ENCODE measurements around the gene POLDIP2. TPM values are rescaled to one million over a fixed set of nuclear protein-coding genes. Genes with fewer than 3 reads are reported as not detected.

The POLDIP2 gene
- 10 to 100 TPM; 30.8 to 37.0 (median 33.7) TPM for total RNA-seq
- 34.4 TPM for total RNA-seq (2013)

DNA sequence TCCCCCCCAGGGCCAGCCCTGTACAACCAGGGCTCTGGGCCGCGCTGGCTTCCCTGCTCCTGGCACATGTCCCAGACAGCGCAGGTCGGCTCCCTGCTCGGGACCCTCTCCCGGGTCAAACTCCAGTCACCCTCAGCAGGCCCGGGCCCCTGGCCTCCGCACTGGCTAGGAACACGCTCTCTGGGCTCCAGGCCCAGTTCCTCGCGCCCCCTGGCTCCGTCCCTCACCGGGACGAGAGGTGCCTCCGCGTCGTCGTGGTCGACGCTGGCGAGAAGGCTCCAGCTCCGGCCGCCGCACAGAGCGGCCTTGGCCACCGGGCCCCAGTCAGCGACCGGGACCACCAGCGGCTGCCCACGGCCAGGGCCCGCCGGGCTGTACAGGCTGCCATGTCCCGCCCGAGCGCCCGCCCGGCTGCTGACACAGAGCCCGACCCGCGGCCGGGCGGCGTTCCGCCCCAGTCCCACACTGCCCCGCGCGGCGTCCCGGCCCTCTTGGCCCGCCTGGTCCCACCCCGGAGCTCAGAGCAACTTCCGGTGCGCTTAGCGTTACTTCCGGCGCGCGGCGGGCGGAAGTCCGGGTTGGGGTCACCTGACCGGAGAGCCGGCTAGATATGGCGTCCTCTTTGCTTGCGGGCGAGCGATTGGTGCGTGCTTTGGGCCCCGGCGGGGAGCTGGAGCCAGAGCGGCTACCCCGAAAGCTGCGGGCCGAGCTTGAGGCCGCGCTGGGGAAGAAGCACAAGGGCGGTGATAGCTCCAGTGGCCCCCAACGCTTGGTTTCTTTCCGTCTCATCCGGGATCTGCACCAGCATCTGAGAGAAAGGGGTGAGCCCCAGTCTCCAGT is at the start of gene POLDIP2:
TSS of gene POLDIP2 (minus strand) at position 467 of the 840 bp plus-strand sequence. CDS start at position 388, 79 bp downstream.
- Histone ChIP-seq H3K4me1 (ENCODE audit: control insufficient read depth, insufficient read depth, low read length) (peaks cover 15% of the 10 kb centered on the region), H3K9me3 (ENCODE audit: control insufficient read depth, insufficient read depth, low read length) (no peaks in the 10 kb centered on the region), H3K27ac (ENCODE audit: low read length) (peak within 1 kb of the TSS; percentile 78), H3K27me3 (ENCODE audit: control insufficient read depth, insufficient read depth, low read length) (no peaks in the 10 kb centered on the region), H3K4me3 (ENCODE audit: low read length) (peak within 1 kb of the TSS; percentile 76), H3K36me3 (ENCODE audit: control insufficient read depth, insufficient read depth, low read length) (peaks cover 46% of the 10 kb centered on the region)
- H3K9me3 Mint-ChIP-seq = no peaks in the 10 kb centered on the region
- WGBS (ENCODE audit: insufficient coverage) = under 1% methylated on average over 80 of the region's 80 CpGs
- peak; percentile 95 to 97 for DNase-seq
- TF ChIP-seq, protein P1, sequence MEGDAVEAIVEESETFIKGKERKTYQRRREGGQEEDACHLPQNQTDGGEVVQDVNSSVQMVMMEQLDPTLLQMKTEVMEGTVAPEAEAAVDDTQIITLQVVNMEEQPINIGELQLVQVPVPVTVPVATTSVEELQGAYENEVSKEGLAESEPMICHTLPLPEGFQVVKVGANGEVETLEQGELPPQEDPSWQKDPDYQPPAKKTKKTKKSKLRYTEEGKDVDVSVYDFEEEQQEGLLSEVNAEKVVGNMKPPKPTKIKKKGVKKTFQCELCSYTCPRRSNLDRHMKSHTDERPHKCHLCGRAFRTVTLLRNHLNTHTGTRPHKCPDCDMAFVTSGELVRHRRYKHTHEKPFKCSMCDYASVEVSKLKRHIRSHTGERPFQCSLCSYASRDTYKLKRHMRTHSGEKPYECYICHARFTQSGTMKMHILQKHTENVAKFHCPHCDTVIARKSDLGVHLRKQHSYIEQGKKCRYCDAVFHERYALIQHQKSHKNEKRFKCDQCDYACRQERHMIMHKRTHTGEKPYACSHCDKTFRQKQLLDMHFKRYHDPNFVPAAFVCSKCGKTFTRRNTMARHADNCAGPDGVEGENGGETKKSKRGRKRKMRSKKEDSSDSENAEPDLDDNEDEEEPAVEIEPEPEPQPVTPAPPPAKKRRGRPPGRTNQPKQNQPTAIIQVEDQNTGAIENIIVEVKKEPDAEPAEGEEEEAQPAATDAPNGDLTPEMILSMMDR (IDR thresholded peaks at IDR 0.05) = no peak
- no peaks in the 10 kb centered on the region for H3K27me3 Mint-ChIP-seq (ENCODE audit: low read depth in 2 of 2)
- peak within 1 kb of the TSS; percentile 97 for H3K4me3 Mint-ChIP-seq
- no peaks in the 10 kb centered on the region for H3K36me3 Mint-ChIP-seq
- peaks cover 24 to 26% of the 10 kb centered on the region in 2 donors for H3K4me1 Mint-ChIP-seq
- peak; percentile 98 to 100 (median 98) for ATAC-seq
- peak within 1 kb of the TSS; percentile 94 for H3K27ac Mint-ChIP-seq
- intact Hi-C loops (cut with micrococcal nuclease) = loop anchor here (1.0 kb wide), 2 partner anchors 22 to 38 kb away; partner anchors contain the start of genes IFT20, TMEM97 and TNFAIP1

- intact Hi-C loops (cut with micrococcal nuclease) = no loop called here
- H3K4me3 Mint-ChIP-seq = peak overlapping the region; percentile 71
- peaks cover 19% of the 10 kb centered on the region for H3K4me1 ChIP-seq (ENCODE audit: control insufficient read depth, insufficient read depth, low read length)
- 39% methylated on average over 9 of the region's 9 CpGs for WGBS (ENCODE audit: insufficient coverage)
- no peaks in the 10 kb centered on the region for H3K9me3 ChIP-seq (ENCODE audit: control insufficient read depth, insufficient read depth, low read length)
- no peaks in the 10 kb centered on the region for H3K36me3 Mint-ChIP-seq
- no peak overlapping the region for H3K27ac Mint-ChIP-seq
- TF ChIP-seq, protein P1 (IDR thresholded peaks at IDR 0.05) = no peak
- no peaks in the 10 kb centered on the region for H3K9me3 Mint-ChIP-seq
- H3K27ac ChIP-seq (ENCODE audit: low read length) = no peak overlapping the region
- H3K4me1 Mint-ChIP-seq = peaks cover 0 to 3% of the 10 kb centered on the region in 2 donors
- H3K4me3 ChIP-seq (ENCODE audit: low read length) = peak overlapping the region; percentile 61
- H3K27me3 Mint-ChIP-seq (ENCODE audit: low read depth in 2 of 2) = peaks cover 6 to 7% of the 10 kb centered on the region in 2 donors
- peak in 2 of 3 donors; percentile 23 to 29 for ATAC-seq
- peaks cover 4% of the 10 kb centered on the region for H3K27me3 ChIP-seq (ENCODE audit: control insufficient read depth, insufficient read depth, low read length)
- H3K36me3 ChIP-seq (ENCODE audit: control insufficient read depth, insufficient read depth, low read length) = no peaks in the 10 kb centered on the region
- DNase-seq = no peak
These were observed 49.1 kb upstream of the POLDIP2 start for GRCh38 chr17:28406473-28406814.

GRCh38 chr17:28405632-28406472 is 48.5 kb upstream of the POLDIP2 start, which contains the start of gene SLC46A1:
SLC46A1 (minus strand) TSS chr17:28406212; CDS start chr17:28406114, 98 bp downstream.
- under 1% methylated on average over 70 of the region's 70 CpGs for WGBS (ENCODE audit: insufficient coverage)
- Histone ChIP-seq H3K9me3 (ENCODE audit: control insufficient read depth, insufficient read depth, low read length) (no peaks in the 10 kb centered on the region), H3K4me1 (ENCODE audit: control insufficient read depth, insufficient read depth, low read length) (peaks cover 19% of the 10 kb centered on the region), H3K4me3 (ENCODE audit: low read length) (peak within 1 kb of the TSS; percentile 61), H3K27ac (ENCODE audit: low read length) (no peak within 1 kb of the TSS), H3K27me3 (ENCODE audit: control insufficient read depth, insufficient read depth, low read length) (peaks cover 4% of the 10 kb centered on the region), H3K36me3 (ENCODE audit: control insufficient read depth, insufficient read depth, low read length) (no peaks in the 10 kb centered on the region)
- Mint-ChIP-seq H3K9me3 (no peaks in the 10 kb centered on the region), H3K27ac (no peak within 1 kb of the TSS), H3K4me1 (peaks cover 0 to 3% of the 10 kb centered on the region in 2 donors), H3K27me3 (ENCODE audit: low read depth in 2 of 2) (peaks cover 6 to 7% of the 10 kb centered on the region in 2 donors), H3K4me3 (peak within 1 kb of the TSS; percentile 71), H3K36me3 (no peaks in the 10 kb centered on the region)
- DNase-seq (peak in 1 of 2 donors; percentile 39), ATAC-seq (peak; percentile 56 to 74 (median 73))
- intact Hi-C loops (cut with micrococcal nuclease) = no loop called here
- TF ChIP-seq, protein P1 (IDR thresholded peaks at IDR 0.05) = no peak

Data from natural killer cell (primary cell).